Neural progenitor cell (in vitro differentiated cells): ENCODE measurements around the gene SPON1.
"Not testable (repeated sequence)": the region's sequence is repeated elsewhere in the genome, so short reads cannot be mapped to it uniquely, and the experiment has no call there.

Experiments
- EZH2 ChIP-seq: fragments of 200-600 bp; sonication (generic); IDR thresholded peaks from 2 replicates; pipeline ENCODE4 v1.6.1; 2017; ENCODE audit warnings: antibody characterized with exemption, mild to moderate bottlenecking, moderate library complexity
- TF ChIP-seq, protein P1 (sequence below): fragments of 200-600 bp; sonication (generic); IDR thresholded peaks from 2 replicates; pipeline ENCODE4 v1.5.1; 2017; ENCODE audit warnings: antibody characterized with exemption, mild to moderate bottlenecking

DNA sequence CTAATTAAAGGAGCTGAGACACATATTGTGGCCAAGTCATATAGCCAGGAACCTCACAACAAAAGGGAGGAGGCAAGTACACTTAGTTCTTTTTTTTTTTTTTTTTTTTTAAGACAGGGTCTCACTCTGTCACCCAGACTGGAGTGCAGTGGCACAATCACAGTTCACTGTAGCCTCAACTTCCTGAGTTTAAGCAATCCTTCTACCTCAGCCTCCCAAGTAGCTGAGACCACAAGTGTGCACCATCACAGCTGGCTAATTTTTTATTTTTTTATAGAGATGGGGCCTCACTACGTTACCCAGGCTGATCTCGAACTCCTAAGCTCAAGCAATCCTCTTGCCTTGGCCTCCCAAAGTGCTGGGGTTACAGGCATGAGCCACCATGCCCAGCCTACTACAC, 73.0 kb downstream of the SPON1 start:
- TF ChIP-seq, protein P1, sequence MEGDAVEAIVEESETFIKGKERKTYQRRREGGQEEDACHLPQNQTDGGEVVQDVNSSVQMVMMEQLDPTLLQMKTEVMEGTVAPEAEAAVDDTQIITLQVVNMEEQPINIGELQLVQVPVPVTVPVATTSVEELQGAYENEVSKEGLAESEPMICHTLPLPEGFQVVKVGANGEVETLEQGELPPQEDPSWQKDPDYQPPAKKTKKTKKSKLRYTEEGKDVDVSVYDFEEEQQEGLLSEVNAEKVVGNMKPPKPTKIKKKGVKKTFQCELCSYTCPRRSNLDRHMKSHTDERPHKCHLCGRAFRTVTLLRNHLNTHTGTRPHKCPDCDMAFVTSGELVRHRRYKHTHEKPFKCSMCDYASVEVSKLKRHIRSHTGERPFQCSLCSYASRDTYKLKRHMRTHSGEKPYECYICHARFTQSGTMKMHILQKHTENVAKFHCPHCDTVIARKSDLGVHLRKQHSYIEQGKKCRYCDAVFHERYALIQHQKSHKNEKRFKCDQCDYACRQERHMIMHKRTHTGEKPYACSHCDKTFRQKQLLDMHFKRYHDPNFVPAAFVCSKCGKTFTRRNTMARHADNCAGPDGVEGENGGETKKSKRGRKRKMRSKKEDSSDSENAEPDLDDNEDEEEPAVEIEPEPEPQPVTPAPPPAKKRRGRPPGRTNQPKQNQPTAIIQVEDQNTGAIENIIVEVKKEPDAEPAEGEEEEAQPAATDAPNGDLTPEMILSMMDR = not testable (repeated sequence)
- not testable (repeated sequence) for TF ChIP-seq EZH2
